Prostate gland (tissue), 2 donors: ENCODE results near the gene FBXO47.

Source experiments
- POLR2A ChIP-seq: fragments of 450-650 bp; IDR thresholded peaks from one replicate; pipeline ENCODE4 v1.6.1; 2016; ENCODE audit warnings: antibody characterized with exemption, mild to moderate bottlenecking
- POLR2AphosphoS5 ChIP-seq: sonication (generic); formaldehyde crosslinking; IDR thresholded peaks from one replicate; pipeline ENCODE4 v1.6.1; 2017; ENCODE audit warnings: antibody characterized with exemption
- TF ChIP-seq, protein P1 (sequence below), 4 experiments: fragments of 200-600 bp in 2 of 4; fragments of 450-650 bp in 2 of 4; sonication (generic) in 2 of 4; IDR thresholded peaks; 1 replicate in 3 of 4; 2 replicates in 1 of 4; pipeline ENCODE4 v1.5.1; 2016 to 2019; ENCODE audit warnings: antibody characterized with exemption in 4 of 4, mild to moderate bottlenecking in 2 of 4, moderate library complexity in 2 of 4

DNA sequence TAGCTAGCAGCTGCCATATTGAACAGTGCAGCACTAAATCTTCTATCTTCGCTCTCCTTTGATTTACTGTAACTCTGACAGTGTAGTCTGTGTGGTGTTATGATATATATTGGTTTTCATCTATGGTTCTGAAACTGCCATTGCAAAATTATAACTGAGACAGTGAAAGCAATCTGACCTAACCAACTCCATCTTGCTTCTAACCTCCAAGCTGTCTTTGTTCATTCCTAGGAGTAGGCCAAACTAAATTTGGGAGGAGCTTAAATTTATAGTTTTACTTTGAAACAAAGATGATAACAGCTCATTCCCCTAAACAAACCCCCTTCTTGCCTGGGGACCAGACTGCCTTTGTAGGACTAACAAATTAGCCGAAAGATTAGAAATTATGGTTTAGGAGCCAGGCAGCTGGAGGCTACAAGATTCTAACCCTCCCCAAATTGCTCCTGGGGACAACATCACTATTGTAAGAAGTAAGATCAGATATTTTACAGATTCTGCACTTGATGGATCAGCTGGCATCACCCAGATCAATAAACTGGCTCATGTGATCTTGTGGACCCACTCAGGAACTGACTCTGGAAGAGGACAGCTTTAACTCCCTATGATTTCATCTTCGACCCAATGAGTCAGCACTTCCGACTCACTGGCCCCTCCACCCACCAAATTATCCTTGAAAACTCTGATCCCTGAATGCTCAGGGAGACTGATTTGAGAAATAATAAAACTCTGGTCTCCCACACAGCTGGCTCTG is 47.0 kb upstream of the FBXO47 start:
- TF ChIP-seq, protein P1, sequence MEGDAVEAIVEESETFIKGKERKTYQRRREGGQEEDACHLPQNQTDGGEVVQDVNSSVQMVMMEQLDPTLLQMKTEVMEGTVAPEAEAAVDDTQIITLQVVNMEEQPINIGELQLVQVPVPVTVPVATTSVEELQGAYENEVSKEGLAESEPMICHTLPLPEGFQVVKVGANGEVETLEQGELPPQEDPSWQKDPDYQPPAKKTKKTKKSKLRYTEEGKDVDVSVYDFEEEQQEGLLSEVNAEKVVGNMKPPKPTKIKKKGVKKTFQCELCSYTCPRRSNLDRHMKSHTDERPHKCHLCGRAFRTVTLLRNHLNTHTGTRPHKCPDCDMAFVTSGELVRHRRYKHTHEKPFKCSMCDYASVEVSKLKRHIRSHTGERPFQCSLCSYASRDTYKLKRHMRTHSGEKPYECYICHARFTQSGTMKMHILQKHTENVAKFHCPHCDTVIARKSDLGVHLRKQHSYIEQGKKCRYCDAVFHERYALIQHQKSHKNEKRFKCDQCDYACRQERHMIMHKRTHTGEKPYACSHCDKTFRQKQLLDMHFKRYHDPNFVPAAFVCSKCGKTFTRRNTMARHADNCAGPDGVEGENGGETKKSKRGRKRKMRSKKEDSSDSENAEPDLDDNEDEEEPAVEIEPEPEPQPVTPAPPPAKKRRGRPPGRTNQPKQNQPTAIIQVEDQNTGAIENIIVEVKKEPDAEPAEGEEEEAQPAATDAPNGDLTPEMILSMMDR (IDR thresholded peaks at IDR 0.05): no peak
- no peak for TF ChIP-seq POLR2AphosphoS5
- no peak for TF ChIP-seq POLR2A
